WTC11 (cell line): ENCODE measurements around the gene CLDN6. TPM values are rescaled to one million over a fixed set of nuclear protein-coding genes. Genes with fewer than 3 reads are reported as not detected.

Experiments used
- AFF4 ChIP-seq: sonication (generic); formaldehyde crosslinking; IDR thresholded peaks from 2 replicates; pipeline ENCODE4 v1.8.1; 2023; ENCODE audit warnings: mild to moderate bottlenecking, missing genetic modification reagents, borderline replicate concordance
- ATF6 ChIP-seq: sonication (generic); formaldehyde crosslinking; IDR thresholded peaks from 2 replicates; pipeline ENCODE4 v1.8.1; 2023; ENCODE audit warnings: mild to moderate bottlenecking, missing genetic modification reagents
- CBFB ChIP-seq: sonication (generic); formaldehyde crosslinking; IDR thresholded peaks from 2 replicates; pipeline ENCODE4 v1.8.1; 2022; ENCODE audit warnings: mild to moderate bottlenecking, low read depth, missing genetic modification reagents
- ERG ChIP-seq: fragments of 250-450 bp; sonication (Bioruptor Pico); IDR thresholded peaks from 2 replicates; pipeline ENCODE4 v1.8.0; 2021; ENCODE audit warnings: mild to moderate bottlenecking
- FOXJ3 ChIP-seq: sonication (generic); formaldehyde crosslinking; IDR thresholded peaks from 2 replicates; pipeline ENCODE4 v1.9.0; 2021; ENCODE audit warnings: missing genetic modification reagents, mild to moderate bottlenecking, borderline replicate concordance
- GABPB1 ChIP-seq: sonication (generic); formaldehyde crosslinking; IDR thresholded peaks from 2 replicates; pipeline ENCODE4 v1.8.1; 2023; ENCODE audit warnings: mild to moderate bottlenecking, missing genetic modification reagents
- GRHL2 ChIP-seq: fragments of 250-450 bp; sonication (Bioruptor Pico); IDR thresholded peaks from 2 replicates; pipeline ENCODE4 v1.8.0; 2022; ENCODE audit warnings: mild to moderate bottlenecking, moderate library complexity; ENCODE audit not compliant: insufficient replicate concordance, severe bottlenecking
- IRF2 ChIP-seq: sonication (generic); formaldehyde crosslinking; IDR thresholded peaks from 2 replicates; pipeline ENCODE4 v1.8.0; 2022; ENCODE audit warnings: low read depth, missing genetic modification reagents, borderline replicate concordance
- KAT7 ChIP-seq: sonication (generic); formaldehyde crosslinking; IDR thresholded peaks from 2 replicates; pipeline ENCODE4 v1.8.1; 2023; ENCODE audit warnings: missing genetic modification reagents, mild to moderate bottlenecking, borderline replicate concordance
- MXD4 ChIP-seq: fragments of 250-450 bp; sonication (Bioruptor Pico); IDR thresholded peaks from 2 replicates; pipeline ENCODE4 v1.8.0; 2021; ENCODE audit warnings: mild to moderate bottlenecking, moderate library complexity, borderline replicate concordance
- NFATC4 ChIP-seq: fragments of 250-450 bp; sonication (Bioruptor Pico); IDR thresholded peaks from 2 replicates; pipeline ENCODE4 v1.9.0; 2021; ENCODE audit warnings: mild to moderate bottlenecking
- PRDM15 ChIP-seq: sonication (generic); formaldehyde crosslinking; IDR thresholded peaks from 2 replicates; pipeline ENCODE4 v1.8.0; 2022; ENCODE audit warnings: missing genetic modification reagents
- RORB ChIP-seq: fragments of 250-450 bp; sonication (Bioruptor Pico); IDR thresholded peaks from 2 replicates; pipeline ENCODE4 v1.9.0; 2021; ENCODE audit warnings: mild to moderate bottlenecking
- SOX15 ChIP-seq: fragments of 250-450 bp; sonication (Bioruptor Pico); IDR thresholded peaks from 2 replicates; pipeline ENCODE4 v1.9.0; 2021; ENCODE audit warnings: mild to moderate bottlenecking
- total RNA-seq: library from RNA; stranded (reverse); gene quantifications from 3 replicates; pipeline ENCODE4 v1.2.3, GENCODE V29; 2021
- TF ChIP-seq, protein P1 (sequence below): sonication (generic); formaldehyde crosslinking; IDR thresholded peaks from 2 replicates; pipeline ENCODE4 v1.8.1; 2022; ENCODE audit warnings: missing genetic modification reagents, borderline replicate concordance
- TF ChIP-seq, protein P2 (sequence below): sonication (generic); formaldehyde crosslinking; IDR thresholded peaks from 2 replicates; pipeline ENCODE4 v1.8.0; 2023; ENCODE audit warnings: missing genetic modification reagents
- TF ChIP-seq, protein P3 (sequence below): sonication (generic); formaldehyde crosslinking; IDR thresholded peaks from 2 replicates; pipeline ENCODE4 v1.8.0; 2022; ENCODE audit warnings: mild to moderate bottlenecking, missing genetic modification reagents
- TF ChIP-seq, protein P4 (sequence below): fragments of 250-450 bp; sonication (Bioruptor Pico); IDR thresholded peaks from 2 replicates; pipeline ENCODE4 v1.9.0; 2021; ENCODE audit warnings: mild to moderate bottlenecking
- TF ChIP-seq, protein P5 (sequence below): sonication (generic); formaldehyde crosslinking; IDR thresholded peaks from 2 replicates; pipeline ENCODE4 v1.8.0; 2022; ENCODE audit warnings: mild to moderate bottlenecking, missing genetic modification reagents

Gene CLDN6
- total RNA-seq, 1 experiment from 2014 or later, result 746 TPM

DNA sequence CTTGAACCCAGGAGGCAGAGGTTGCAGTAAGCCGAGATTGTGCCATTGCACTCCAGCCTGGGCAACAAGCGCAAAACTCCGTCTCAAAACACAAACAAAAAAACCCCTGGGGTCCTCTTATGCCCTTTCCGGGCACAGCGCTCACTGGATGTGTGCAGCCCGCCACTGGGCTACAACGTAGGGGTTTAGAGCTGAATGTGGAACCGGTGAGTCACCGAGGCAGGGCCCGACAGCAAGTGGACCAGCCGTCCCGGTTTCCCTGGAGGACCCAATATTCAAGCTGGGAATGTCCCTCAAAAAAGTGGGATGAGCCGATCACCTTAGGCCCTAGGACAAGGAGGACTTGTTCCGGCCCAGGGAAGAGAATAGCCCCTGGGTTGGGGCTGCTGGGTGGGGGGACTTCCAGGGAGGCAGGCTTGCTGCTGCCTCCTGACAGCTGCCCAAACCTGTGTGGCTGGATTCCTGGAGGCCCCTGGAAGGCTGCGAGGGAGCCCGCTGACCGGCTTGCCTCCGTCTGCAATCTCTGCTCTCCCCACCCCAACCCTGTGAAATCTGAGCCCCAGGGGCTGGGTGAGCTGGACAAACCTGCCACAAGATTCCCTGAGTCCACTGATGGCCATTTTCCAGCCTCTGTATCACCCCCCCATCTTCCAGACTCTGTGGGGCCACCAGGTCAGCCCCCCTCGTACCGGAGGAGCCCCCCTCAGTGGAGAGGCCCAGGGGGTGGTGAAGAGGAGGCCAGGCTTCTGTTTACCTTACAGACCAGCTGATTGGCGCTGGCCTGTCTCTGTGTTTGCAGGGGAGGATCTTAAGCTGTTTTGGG lies 8.2 kb downstream of the CLDN6 start (continued):
- 0 out of 2 replicates have a peak, but pooled peaks have one; percentile 2 for TF ChIP-seq ERG
- TF ChIP-seq FOXJ3, result 0 out of 2 replicates have a peak, but pooled peaks have one; percentile 26
- TF ChIP-seq CBFB (CRISPR knock-in tag), result no peak
- TF ChIP-seq, protein P1, sequence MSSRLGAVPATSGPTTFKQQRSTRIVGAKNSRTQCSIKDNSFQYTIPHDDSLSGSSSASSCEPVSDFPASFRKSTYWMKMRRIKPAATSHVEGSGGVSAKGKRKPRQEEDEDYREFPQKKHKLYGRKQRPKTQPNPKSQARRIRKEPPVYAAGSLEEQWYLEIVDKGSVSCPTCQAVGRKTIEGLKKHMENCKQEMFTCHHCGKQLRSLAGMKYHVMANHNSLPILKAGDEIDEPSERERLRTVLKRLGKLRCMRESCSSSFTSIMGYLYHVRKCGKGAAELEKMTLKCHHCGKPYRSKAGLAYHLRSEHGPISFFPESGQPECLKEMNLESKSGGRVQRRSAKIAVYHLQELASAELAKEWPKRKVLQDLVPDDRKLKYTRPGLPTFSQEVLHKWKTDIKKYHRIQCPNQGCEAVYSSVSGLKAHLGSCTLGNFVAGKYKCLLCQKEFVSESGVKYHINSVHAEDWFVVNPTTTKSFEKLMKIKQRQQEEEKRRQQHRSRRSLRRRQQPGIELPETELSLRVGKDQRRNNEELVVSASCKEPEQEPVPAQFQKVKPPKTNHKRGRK, result no peak
- TF ChIP-seq IRF2 (CRISPR knock-in tag), result no peak
- no peak for TF ChIP-seq RORB (CRISPR knock-in tag)
- TF ChIP-seq KAT7, result no peak
- no peak for TF ChIP-seq PRDM15 (CRISPR knock-in tag)
- TF ChIP-seq, protein P2, sequence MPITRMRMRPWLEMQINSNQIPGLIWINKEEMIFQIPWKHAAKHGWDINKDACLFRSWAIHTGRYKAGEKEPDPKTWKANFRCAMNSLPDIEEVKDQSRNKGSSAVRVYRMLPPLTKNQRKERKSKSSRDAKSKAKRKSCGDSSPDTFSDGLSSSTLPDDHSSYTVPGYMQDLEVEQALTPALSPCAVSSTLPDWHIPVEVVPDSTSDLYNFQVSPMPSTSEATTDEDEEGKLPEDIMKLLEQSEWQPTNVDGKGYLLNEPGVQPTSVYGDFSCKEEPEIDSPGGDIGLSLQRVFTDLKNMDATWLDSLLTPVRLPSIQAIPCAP (CRISPR knock-in tag), result no peak
- TF ChIP-seq SOX15 (CRISPR knock-in tag), result no peak
- TF ChIP-seq, protein P3, sequence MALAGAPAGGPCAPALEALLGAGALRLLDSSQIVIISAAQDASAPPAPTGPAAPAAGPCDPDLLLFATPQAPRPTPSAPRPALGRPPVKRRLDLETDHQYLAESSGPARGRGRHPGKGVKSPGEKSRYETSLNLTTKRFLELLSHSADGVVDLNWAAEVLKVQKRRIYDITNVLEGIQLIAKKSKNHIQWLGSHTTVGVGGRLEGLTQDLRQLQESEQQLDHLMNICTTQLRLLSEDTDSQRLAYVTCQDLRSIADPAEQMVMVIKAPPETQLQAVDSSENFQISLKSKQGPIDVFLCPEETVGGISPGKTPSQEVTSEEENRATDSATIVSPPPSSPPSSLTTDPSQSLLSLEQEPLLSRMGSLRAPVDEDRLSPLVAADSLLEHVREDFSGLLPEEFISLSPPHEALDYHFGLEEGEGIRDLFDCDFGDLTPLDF (CRISPR knock-in tag), result no peak
- TF ChIP-seq, protein P4, sequence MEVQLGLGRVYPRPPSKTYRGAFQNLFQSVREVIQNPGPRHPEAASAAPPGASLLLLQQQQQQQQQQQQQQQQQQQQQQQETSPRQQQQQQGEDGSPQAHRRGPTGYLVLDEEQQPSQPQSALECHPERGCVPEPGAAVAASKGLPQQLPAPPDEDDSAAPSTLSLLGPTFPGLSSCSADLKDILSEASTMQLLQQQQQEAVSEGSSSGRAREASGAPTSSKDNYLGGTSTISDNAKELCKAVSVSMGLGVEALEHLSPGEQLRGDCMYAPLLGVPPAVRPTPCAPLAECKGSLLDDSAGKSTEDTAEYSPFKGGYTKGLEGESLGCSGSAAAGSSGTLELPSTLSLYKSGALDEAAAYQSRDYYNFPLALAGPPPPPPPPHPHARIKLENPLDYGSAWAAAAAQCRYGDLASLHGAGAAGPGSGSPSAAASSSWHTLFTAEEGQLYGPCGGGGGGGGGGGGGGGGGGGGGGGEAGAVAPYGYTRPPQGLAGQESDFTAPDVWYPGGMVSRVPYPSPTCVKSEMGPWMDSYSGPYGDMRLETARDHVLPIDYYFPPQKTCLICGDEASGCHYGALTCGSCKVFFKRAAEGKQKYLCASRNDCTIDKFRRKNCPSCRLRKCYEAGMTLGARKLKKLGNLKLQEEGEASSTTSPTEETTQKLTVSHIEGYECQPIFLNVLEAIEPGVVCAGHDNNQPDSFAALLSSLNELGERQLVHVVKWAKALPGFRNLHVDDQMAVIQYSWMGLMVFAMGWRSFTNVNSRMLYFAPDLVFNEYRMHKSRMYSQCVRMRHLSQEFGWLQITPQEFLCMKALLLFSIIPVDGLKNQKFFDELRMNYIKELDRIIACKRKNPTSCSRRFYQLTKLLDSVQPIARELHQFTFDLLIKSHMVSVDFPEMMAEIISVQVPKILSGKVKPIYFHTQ (CRISPR knock-in tag), result no peak
- TF ChIP-seq ATF6, result no peak
- no peak for TF ChIP-seq GABPB1
- TF ChIP-seq AFF4, result 0 out of 2 replicates have a peak, but pooled peaks have one; percentile 33
- TF ChIP-seq, protein P5, sequence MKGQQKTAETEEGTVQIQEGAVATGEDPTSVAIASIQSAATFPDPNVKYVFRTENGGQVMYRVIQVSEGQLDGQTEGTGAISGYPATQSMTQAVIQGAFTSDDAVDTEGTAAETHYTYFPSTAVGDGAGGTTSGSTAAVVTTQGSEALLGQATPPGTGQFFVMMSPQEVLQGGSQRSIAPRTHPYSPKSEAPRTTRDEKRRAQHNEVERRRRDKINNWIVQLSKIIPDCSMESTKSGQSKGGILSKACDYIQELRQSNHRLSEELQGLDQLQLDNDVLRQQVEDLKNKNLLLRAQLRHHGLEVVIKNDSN, result no peak
- TF ChIP-seq GRHL2 (CRISPR knock-in tag), result no peak
- no peak for TF ChIP-seq NFATC4 (CRISPR knock-in tag)
- no peak for TF ChIP-seq MXD4 (CRISPR knock-in tag)
